KMS-11 (cell line): ENCODE measurements around the gene APLP1.

Experiments
- H2AFZ ChIP-seq: fragments of 200-600 bp; sonication (generic); 2 replicates; pipeline ENCODE4 v1.6.1; 2016; ENCODE audit warnings: antibody characterized with exemption, mixed run types, low read depth
- H3K27ac ChIP-seq: fragments of 200-600 bp; sonication (generic); 2 replicates; pipeline ENCODE4 v1.6.1; 2016; ENCODE audit warnings: mild to moderate bottlenecking, mixed run types
- H3K27me3 ChIP-seq: fragments of 200-600 bp; sonication (generic); 2 replicates; pipeline ENCODE4 v1.6.1; 2017; ENCODE audit warnings: mild to moderate bottlenecking, low read depth, mixed run types, moderate library complexity; ENCODE audit not compliant: insufficient read depth
- H3K36me3 ChIP-seq: fragments of 200-600 bp; sonication (generic); 2 replicates; pipeline ENCODE4 v1.6.1; 2017; ENCODE audit warnings: mild to moderate bottlenecking, mixed run types; ENCODE audit not compliant: insufficient read depth
- H3K4me1 ChIP-seq: fragments of 200-600 bp; sonication (generic); 2 replicates; pipeline ENCODE4 v1.6.1; 2016; ENCODE audit warnings: mild to moderate bottlenecking, low read depth, mixed run types; ENCODE audit not compliant: poor library complexity, severe bottlenecking
- H3K4me2 ChIP-seq: fragments of 200-600 bp; sonication (generic); 2 replicates; pipeline ENCODE4 v1.7.0; 2016; ENCODE audit warnings: mild to moderate bottlenecking, mixed run types
- H3K4me3 ChIP-seq: fragments of 200-600 bp; sonication (generic); IDR thresholded peaks from 2 replicates; pipeline ENCODE4 v1.6.1; 2017; ENCODE audit warnings: low read depth, low read length, mixed read lengths; ENCODE audit not compliant: insufficient read depth
- H3K79me2 ChIP-seq: fragments of 200-600 bp; sonication (generic); 2 replicates; pipeline ENCODE4 v1.6.1; 2016; ENCODE audit warnings: low read depth, mixed run types; ENCODE audit not compliant: insufficient read depth
- H3K9ac ChIP-seq: fragments of 200-600 bp; sonication (generic); 2 replicates; pipeline ENCODE4 v1.6.1; 2016; ENCODE audit warnings: mild to moderate bottlenecking, mixed run types
- H4K20me1 ChIP-seq: fragments of 200-600 bp; sonication (generic); 2 replicates; pipeline ENCODE4 v1.6.1; 2016; ENCODE audit warnings: mild to moderate bottlenecking, mixed run types; ENCODE audit not compliant: insufficient read depth
- CTCF ChIP-seq: fragments of 200-600 bp; sonication (generic); conservative IDR thresholded peaks from 2 replicates; pipeline ENCODE4 v1.6.1; 2017; ENCODE audit warnings: low read depth, mild to moderate bottlenecking, antibody characterized with exemption, low read length, moderate library complexity, mixed read lengths

Gene APLP1

GRCh38 chr19:35921012-35921411 is 52.6 kb downstream of the APLP1 start:
- TF ChIP-seq CTCF, result no peak
- Histone ChIP-seq H2AFZ (no peak overlapping the region), H3K4me2 (no peak overlapping the region), H3K79me2 (no peaks in the 10 kb centered on the region), H3K27me3 (peaks cover 48% of the 10 kb centered on the region), H3K4me1 (no peaks in the 10 kb centered on the region), H4K20me1 (no peaks in the 10 kb centered on the region), H3K4me3 (no peak overlapping the region), H3K27ac (no peak overlapping the region), H3K36me3 (no peaks in the 10 kb centered on the region), H3K9ac (no peak overlapping the region)

- Histone ChIP-seq H3K4me2 (no peak overlapping the region), H3K9ac (no peak overlapping the region), H3K4me3 (no peak overlapping the region), H3K79me2 (no peaks in the 10 kb centered on the region), H3K27me3 (peaks cover 42% of the 10 kb centered on the region; the same call in 1 of the 2 replicates), H2AFZ (no peak overlapping the region), H3K4me1 (peaks cover 2% of the 10 kb centered on the region), H3K36me3 (no peaks in the 10 kb centered on the region), H3K27ac (no peak overlapping the region), H4K20me1 (no peaks in the 10 kb centered on the region)
- no peak for TF ChIP-seq CTCF
Observed at GRCh38 chr19:35925501-35925900, 57.1 kb downstream of the APLP1 start.

- TF ChIP-seq CTCF, result no peak
- Histone ChIP-seq H4K20me1 (no peaks in the 10 kb centered on the region), H3K4me2 (no peak overlapping the region), H3K27ac (no peak overlapping the region), H3K27me3 (peaks cover 38% of the 10 kb centered on the region; the same call in 1 of the 2 replicates), H2AFZ (no peak overlapping the region), H3K36me3 (no peaks in the 10 kb centered on the region), H3K9ac (no peak overlapping the region), H3K4me1 (peaks cover 12% of the 10 kb centered on the region), H3K4me3 (no peak overlapping the region), H3K79me2 (no peaks in the 10 kb centered on the region)
Observed at GRCh38 chr19:35928507-35928906, 60.1 kb downstream of the APLP1 start.
